ENCODE data around the gene TFDP1.

- TF ChIP-seq CTCF (IDR thresholded peaks at IDR 0.05; ENCODE audit: insufficient read depth, low read length, poor library complexity, severe bottlenecking) = no peak
- TF ChIP-seq EZH2phosphoT487 (conservative IDR thresholded peaks at IDR 0.05; ENCODE audit: low read length) = no peak
Measured at GRCh38 chr13:113550453-113550852, 34.1 kb upstream of the TFDP1 start.
